ENCODE data around the gene PIEZO2.

Gene PIEZO2

DNA sequence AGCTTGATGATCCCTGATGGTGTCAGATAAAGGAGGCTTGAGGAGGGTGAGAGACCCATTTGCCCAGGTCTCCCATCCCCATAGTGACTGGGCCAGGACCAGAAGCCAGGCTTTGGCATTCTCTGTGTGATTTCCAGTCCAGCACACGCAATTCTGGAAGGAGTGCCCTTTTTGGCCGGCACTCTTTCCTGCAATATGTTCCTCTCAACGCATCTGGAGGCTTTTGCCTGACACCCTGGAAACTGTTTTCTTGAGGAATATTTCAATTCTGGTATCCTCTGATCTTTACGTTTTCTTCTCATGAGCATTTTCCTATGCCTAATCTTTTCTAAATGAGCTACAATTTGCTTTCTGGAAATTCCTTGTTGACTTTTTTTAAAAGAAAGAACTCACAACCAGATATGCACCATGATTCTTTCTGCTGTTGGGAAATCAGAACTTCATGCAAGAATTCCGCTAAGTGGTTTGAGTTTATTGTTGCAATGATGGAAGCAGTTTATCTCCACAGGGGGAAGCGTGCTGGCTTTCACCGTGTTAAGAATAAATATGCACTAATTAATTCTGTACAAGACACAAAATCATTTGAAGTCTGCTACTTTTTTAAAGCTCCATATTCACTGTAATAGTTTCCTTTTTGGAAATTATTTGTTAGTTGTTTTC, 479.8 kb downstream of the PIEZO2 start:
- TF ChIP-seq CTCF (IDR thresholded peaks at IDR 0.05) = no peak

GRCh38 chr18:10663750-10664149, 485.6 kb downstream of the PIEZO2 start:
- no peak for TF ChIP-seq CTCF (IDR thresholded peaks at IDR 0.05)

- no peak for TF ChIP-seq CTCF (IDR thresholded peaks at IDR 0.05)
Observed at GRCh38 chr18:10661317-10661716, 488.1 kb downstream of the PIEZO2 start.

DNA sequence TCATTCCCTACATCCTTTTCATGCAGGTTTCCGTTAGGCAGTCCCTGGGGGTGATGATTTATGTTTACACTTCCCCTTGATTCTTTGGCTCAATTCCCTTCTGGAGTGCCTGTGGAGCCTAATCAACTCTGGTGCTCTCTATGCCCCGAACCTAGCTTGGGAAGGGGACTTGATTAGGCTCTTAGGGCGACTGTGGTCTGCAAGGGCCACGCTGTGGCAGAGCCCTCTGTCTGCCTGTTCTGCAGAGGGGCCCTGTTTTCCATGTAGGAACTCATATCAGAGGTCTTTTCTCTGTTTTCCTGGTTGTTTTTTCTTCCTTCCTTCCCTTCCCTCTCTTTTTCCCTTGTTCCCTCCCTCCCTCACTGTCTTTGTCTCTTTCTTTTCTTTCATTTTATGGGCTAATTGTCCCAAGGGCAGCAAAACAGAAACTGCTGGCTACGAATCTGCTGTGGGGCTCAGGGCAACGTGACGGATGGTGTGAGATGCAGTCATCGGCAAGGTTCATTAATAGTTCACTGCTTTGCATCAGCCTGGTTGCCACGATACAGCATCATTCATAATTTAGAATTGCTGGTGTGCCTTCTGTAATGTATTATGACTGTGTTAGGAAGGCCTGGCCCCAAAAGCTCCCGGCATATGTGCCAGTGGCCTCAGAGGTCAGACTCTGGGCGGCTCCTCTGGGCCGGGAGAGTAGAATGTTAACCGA, 489.0 kb downstream of the PIEZO2 start:
- no peak for TF ChIP-seq CTCF (IDR thresholded peaks at IDR 0.05)

GRCh38 chr18:10659594-10659993, 489.8 kb downstream of the PIEZO2 start:
- no peak for TF ChIP-seq CTCF (IDR thresholded peaks at IDR 0.05)

DNA sequence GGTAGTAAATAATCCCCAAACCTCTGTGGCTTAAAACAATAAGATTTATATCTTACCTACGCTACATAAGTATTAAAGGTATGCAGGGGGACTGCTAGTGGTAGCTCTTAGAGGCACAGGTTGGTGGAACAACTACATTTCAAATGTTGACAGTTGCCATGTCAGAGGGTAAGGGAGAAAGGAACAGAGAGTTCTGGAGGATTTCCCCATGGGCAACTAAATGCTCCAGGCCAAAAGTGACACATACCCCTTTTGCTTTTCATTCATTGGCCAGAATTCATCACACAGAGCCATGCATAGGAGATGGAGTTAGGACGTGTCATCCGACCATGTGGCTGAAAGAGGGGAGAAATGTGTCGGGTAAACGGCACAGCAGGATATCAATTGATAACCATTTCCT, 490.4 kb downstream of the PIEZO2 start:
- no peak for TF ChIP-seq CTCF (IDR thresholded peaks at IDR 0.05)
